NCI-H1436 (cell line): ENCODE results near the gene NAV2.
A peak's percentile ranks its signal among the peaks of the same experiment; 100 is the strongest.

ENCODE experiments used
- DNase-seq: peaks from one replicate; lab custom pipeline; 2025; lab: John Stamatoyannopoulos, UW

NAV2 gene

GRCh38 chr11:19977941-19978340 is 265.3 kb downstream of the NAV2 start:
- DNase-seq: no peak

GRCh38 chr11:19978668-19979518 is 266.3 kb downstream of the NAV2 start:
- DNase-seq: no peak

GRCh38 chr11:19979519-19979845 is 266.8 kb downstream of the NAV2 start:
- DNase-seq: no peak

GRCh38 chr11:19980388-19980787 is 267.8 kb downstream of the NAV2 start:
- no peak for DNase-seq

GRCh38 chr11:19980957-19981669 is 268.5 kb downstream of the NAV2 start:
- DNase-seq: no peak

- DNase-seq: no peak
Observed at GRCh38 chr11:19982774-19983495, 270.3 kb downstream of the NAV2 start.

- peak; percentile 33 for DNase-seq
Observed at GRCh38 chr11:19984048-19984742, 271.6 kb downstream of the NAV2 start.

- DNase-seq: no peak
Observed at GRCh38 chr11:19985111-19985510, 272.5 kb downstream of the NAV2 start.

GRCh38 chr11:19987331-19987801 is 274.7 kb downstream of the NAV2 start:
- DNase-seq: no peak

- DNase-seq: no peak
Observed at GRCh38 chr11:19988598-19988997, 276.0 kb downstream of the NAV2 start.

GRCh38 chr11:19989191-19989590 is 276.6 kb downstream of the NAV2 start:
- DNase-seq: no peak

GRCh38 chr11:19992162-19992561 is 279.5 kb downstream of the NAV2 start:
- DNase-seq: no peak

- no peak for DNase-seq
Observed at GRCh38 chr11:19992998-19993397, 280.4 kb downstream of the NAV2 start.

GRCh38 chr11:19994672-19995071 is 282.0 kb downstream of the NAV2 start:
- no peak for DNase-seq

GRCh38 chr11:19995145-19995544 is 282.5 kb downstream of the NAV2 start:
- DNase-seq: no peak

GRCh38 chr11:19996571-19996970 is 283.9 kb downstream of the NAV2 start:
- no peak for DNase-seq

GRCh38 chr11:20000022-20000350 is 287.3 kb downstream of the NAV2 start:
- DNase-seq: no peak

GRCh38 chr11:20000351-20001134 is 287.9 kb downstream of the NAV2 start:
- DNase-seq: peak; percentile 37

GRCh38 chr11:20002312-20003216 is 289.9 kb downstream of the NAV2 start:
- no peak for DNase-seq

- peak; percentile 75 for DNase-seq
Observed at GRCh38 chr11:20003351-20003750, 290.7 kb downstream of the NAV2 start.
